ENCODE results near the gene CNGB1. TPM values are rescaled to one million over a fixed set of nuclear protein-coding genes. Genes with fewer than 3 reads are reported as not detected.

Gene CNGB1
- polyA plus RNA-seq, 2 of the 4 experiments (the other 2 are of a cell fraction): 0.23 to 0.39 TPM

DNA sequence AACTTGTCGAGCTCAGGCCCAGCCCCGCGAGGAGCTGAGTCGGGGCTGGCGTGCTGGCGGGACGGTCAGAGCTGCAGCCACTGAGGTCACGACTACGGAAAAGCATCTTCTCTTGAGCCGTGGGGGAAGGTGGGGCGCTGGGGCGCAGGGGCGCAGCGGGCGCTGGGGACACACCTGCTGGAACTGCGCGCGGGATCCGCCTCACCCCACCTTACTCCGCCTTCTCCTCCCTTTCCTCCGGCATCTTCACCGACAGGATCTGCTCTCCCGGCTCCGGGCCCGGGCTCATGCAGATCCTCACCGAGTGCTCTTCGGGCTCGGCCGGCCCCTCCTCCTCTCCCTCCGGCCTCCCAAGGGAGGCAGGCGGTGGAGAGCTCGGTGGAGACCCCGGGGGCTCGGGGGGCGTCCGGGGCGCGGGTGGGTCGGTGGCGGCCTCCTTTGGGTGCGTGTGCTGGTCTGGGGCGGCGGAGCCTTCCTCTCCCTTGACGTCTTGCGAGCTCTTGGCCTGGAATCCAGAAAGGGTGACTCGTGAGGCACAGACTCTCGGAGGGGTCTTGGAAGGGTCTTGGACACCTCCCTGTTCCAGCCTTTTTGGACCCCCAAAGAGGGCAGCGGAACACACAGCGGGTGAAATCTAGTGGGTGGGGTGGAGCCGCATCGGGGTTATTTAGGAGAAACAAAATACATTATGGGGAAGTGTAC lies 86.8 kb downstream of the CNGB1 start:
- POLR2A ChIA-PET: no interaction called here

DNA sequence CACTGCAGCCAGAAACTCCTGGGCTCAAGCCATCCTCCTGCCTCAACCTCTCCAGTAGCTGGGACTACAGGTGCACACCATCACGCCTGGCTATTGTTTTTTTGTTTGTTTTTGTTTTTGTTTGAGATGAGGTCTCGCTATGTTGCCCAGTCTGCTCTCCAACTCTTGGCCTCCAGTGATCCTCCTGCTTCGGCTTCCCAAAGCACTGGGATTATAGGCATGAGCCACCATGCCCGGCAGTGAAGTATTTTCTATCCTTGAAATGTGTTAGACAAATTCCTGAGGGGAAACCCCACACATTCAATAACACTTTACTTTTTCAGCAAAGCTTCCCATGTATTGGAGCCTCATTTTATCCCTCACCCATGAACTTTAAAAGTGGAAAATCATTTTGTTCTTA lies 87.4 kb downstream of the CNGB1 start:
- POLR2A ChIA-PET: no interaction called here
- 92% methylated on average over 4 of the region's 4 CpGs for WGBS (ENCODE audit: missing lambda C conversion rate)

More for the DNA sequence above, 86.8 kb downstream of the CNGB1 start:
- peak overlapping the region in 1 of 2 experiments; percentile 67; a peak in 3 of 6 replicates for H3K27ac ChIP-seq
- H3K4me1 ChIP-seq: peaks cover 13% of the 10 kb centered on the region
- CTCF ChIA-PET: interaction anchor here (0.8 to 2.8 kb wide), 3 partner anchors 11 to 82 kb away, joined by 3 to 8 read pairs (median 7); partner anchors contain the start of gene KIFC3
- H3K4me2 ChIP-seq: no peak overlapping the region
- H3K4me3 ChIP-seq: no peak overlapping the region
- WGBS (ENCODE audit: missing lambda C conversion rate): 95% methylated on average over 36 of the region's 51 CpGs
- H3K9me3 ChIP-seq: no peaks in the 10 kb centered on the region
- no peak for TF ChIP-seq KDM5A (IDR thresholded peaks at IDR 0.05)
- TF ChIP-seq JUNB (IDR thresholded peaks at IDR 0.05): no peak
- FAIRE-seq: no peak
- no peak for DNase-seq (ENCODE audit: low read depth in 1 of 2, low spot score in 1 of 2)
- ATAC-seq: no peak

More for the DNA sequence above, 87.4 kb downstream of the CNGB1 start:
- TF ChIP-seq, protein P1, sequence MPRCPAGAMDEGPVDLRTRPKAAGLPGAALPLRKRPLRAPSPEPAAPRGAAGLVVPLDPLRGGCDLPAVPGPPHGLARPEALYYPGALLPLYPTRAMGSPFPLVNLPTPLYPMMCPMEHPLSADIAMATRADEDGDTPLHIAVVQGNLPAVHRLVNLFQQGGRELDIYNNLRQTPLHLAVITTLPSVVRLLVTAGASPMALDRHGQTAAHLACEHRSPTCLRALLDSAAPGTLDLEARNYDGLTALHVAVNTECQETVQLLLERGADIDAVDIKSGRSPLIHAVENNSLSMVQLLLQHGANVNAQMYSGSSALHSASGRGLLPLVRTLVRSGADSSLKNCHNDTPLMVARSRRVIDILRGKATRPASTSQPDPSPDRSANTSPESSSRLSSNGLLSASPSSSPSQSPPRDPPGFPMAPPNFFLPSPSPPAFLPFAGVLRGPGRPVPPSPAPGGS (IDR thresholded peaks at IDR 0.05): no peak
- no peak for TF ChIP-seq RCOR1 (IDR thresholded peaks at IDR 0.05; ENCODE audit: low read depth, low read length)
- TF ChIP-seq SREBF2 (IDR thresholded peaks at IDR 0.05): no peak
- TF ChIP-seq MAZ (IDR thresholded peaks at IDR 0.05; ENCODE audit: borderline replicate concordance, low read depth, low read length): no peak
- TF ChIP-seq, protein P2, sequence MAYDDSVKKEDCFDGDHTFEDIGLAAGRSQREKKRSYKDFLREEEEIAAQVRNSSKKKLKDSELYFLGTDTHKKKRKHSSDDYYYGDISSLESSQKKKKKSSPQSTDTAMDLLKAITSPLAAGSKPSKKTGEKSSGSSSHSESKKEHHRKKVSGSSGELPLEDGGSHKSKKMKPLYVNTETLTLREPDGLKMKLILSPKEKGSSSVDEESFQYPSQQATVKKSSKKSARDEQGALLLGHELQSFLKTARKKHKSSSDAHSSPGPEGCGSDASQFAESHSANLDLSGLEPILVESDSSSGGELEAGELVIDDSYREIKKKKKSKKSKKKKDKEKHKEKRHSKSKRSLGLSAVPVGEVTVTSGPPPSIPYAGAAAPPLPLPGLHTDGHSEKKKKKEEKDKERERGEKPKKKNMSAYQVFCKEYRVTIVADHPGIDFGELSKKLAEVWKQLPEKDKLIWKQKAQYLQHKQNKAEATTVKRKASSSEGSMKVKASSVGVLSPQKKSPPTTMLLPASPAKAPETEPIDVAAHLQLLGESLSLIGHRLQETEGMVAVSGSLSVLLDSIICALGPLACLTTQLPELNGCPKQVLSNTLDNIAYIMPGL (CRISPR knock-in tag; IDR thresholded peaks at IDR 0.05; ENCODE audit: borderline replicate concordance): no peak
- TF ChIP-seq TFCP2L1 (CRISPR knock-in tag; IDR thresholded peaks at IDR 0.05): no peak
- TF ChIP-seq CBX8 (IDR thresholded peaks at IDR 0.05): no peak
- no peak for TF ChIP-seq CHD4 (IDR thresholded peaks at IDR 0.05; ENCODE audit: borderline replicate concordance)
- TF ChIP-seq, protein P3, sequence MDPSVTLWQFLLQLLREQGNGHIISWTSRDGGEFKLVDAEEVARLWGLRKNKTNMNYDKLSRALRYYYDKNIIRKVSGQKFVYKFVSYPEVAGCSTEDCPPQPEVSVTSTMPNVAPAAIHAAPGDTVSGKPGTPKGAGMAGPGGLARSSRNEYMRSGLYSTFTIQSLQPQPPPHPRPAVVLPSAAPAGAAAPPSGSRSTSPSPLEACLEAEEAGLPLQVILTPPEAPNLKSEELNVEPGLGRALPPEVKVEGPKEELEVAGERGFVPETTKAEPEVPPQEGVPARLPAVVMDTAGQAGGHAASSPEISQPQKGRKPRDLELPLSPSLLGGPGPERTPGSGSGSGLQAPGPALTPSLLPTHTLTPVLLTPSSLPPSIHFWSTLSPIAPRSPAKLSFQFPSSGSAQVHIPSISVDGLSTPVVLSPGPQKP (IDR thresholded peaks at IDR 0.05; ENCODE audit: low read depth, low read length): no peak
- no peak for TF ChIP-seq CEBPB (IDR thresholded peaks at IDR 0.05)
- no peak for TF ChIP-seq EHF (CRISPR knock-in tag; IDR thresholded peaks at IDR 0.05)
- TF ChIP-seq, protein P4, sequence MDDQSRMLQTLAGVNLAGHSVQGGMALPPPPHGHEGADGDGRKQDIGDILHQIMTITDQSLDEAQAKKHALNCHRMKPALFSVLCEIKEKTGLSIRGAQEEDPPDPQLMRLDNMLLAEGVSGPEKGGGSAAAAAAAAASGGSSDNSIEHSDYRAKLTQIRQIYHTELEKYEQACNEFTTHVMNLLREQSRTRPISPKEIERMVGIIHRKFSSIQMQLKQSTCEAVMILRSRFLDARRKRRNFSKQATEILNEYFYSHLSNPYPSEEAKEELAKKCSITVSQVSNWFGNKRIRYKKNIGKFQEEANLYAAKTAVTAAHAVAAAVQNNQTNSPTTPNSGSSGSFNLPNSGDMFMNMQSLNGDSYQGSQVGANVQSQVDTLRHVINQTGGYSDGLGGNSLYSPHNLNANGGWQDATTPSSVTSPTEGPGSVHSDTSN (IDR thresholded peaks at IDR 0.05): no peak
- TF ChIP-seq PHF8 (IDR thresholded peaks at IDR 0.05; ENCODE audit: borderline replicate concordance, low read depth): no peak
- TF ChIP-seq, protein P5, sequence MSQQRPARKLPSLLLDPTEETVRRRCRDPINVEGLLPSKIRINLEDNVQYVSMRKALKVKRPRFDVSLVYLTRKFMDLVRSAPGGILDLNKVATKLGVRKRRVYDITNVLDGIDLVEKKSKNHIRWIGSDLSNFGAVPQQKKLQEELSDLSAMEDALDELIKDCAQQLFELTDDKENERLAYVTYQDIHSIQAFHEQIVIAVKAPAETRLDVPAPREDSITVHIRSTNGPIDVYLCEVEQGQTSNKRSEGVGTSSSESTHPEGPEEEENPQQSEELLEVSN (IDR thresholded peaks at IDR 0.05; ENCODE audit: borderline replicate concordance, low read depth): no peak
- TF ChIP-seq FOSL2 (IDR thresholded peaks at IDR 0.05): no peak
- TF ChIP-seq FOSL2 (CRISPR knock-in tag; IDR thresholded peaks at IDR 0.05): no peak
- no peak for TF ChIP-seq RAD21 (conservative IDR thresholded peaks at IDR 0.05 in 1 of 2, IDR thresholded peaks at IDR 0.05 in 1 of 2)
- TF ChIP-seq POLR2AphosphoS2 (conservative IDR thresholded peaks at IDR 0.05; ENCODE audit: low read length): no peak
- FAIRE-seq (no peak), DNase-seq (ENCODE audit: low read depth in 1 of 2, low spot score in 1 of 2) (no peak), ATAC-seq (no peak)
- Histone ChIP-seq H3K4me2 (no peak overlapping the region), H3K4me3 (no peak overlapping the region), H3K9me3 (no peaks in the 10 kb centered on the region), H3K4me1 (peaks cover 15% of the 10 kb centered on the region), H3K27ac (peak overlapping the region in 1 of 2 experiments; percentile 67; a peak in 3 of 6 replicates)
- CTCF ChIA-PET: interaction anchor here (0.8 to 2.8 kb wide), 4 partner anchors 8 to 81 kb away, joined by 3 to 8 read pairs (median 6); partner anchors contain the start of gene KIFC3
